ENCODE measurements around the gene OR52E6. TPM values are rescaled to one million over a fixed set of nuclear protein-coding genes. Genes with fewer than 3 reads are reported as not detected.

The OR52E6 gene
- total RNA-seq (2021; fragmentation: NEBNext Ultra II Directional; extraction: Animal tissue kit (Norgen Biotek cat#: 25700)) (not detected in 2 replicates), polyA plus RNA-seq (2011; rRNA removed) (0.14 TPM in 1 of 2 replicates, not detected in the other), polyA minus RNA-seq (2011; rRNA and poly(A)+ RNA removed) (1.1 and 1.6 TPM in 2 replicates)
- polyA plus RNA-seq (2011; cell fraction: cytosol; rRNA removed), result not detected
- 0.13 TPM for polyA plus RNA-seq (2011; cell fraction: nucleus; rRNA removed)
- polyA plus RNA-seq (2012, experiment 1 of 2), result not detected in 4 replicates
- not detected for polyA plus RNA-seq (2012, experiment 2 of 2)
- polyA plus RNA-seq (2013, experiment 1 of 2), result not detected
- polyA plus RNA-seq (2013, experiment 2 of 2), result not detected
- polyA minus RNA-seq (2011; cell fraction: cytosol; rRNA and poly(A)+ RNA removed), result not detected
- polyA minus RNA-seq (2011; cell fraction: nucleus; rRNA and poly(A)+ RNA removed), result 0.70 TPM
- long read RNA-seq, experiment 1, result 0 reads
- long read RNA-seq, experiment 2, result 0 reads

GRCh38 chr11:5841797-5842196, at the start of gene OR52E6:
Gene OR52E6 (minus strand): TSS chr11:5841897. CDS start chr11:5841897, 0 bp downstream.
- H3K36me3 ChIP-seq (ENCODE audit: control insufficient read depth in 2 of 4, insufficient read depth in 4 of 4, low read length in 3 of 4), result no peaks in the 10 kb centered on the region
- no peaks in the 10 kb centered on the region for H3K9me3 ChIP-seq (ENCODE audit: insufficient read depth in 2 of 2, low read depth in 1 of 2, low read length in 1 of 2)
- no peaks in the 10 kb centered on the region for H4K20me1 ChIP-seq (replicated peaks in 1 of 2; ENCODE audit: control insufficient read depth in 1 of 2, insufficient read depth in 2 of 2, low read length in 2 of 2)
- DNase-seq (ENCODE audit: low read depth in 1 of 2, low spot score in 2 of 2), result no peak
- H2AFZ ChIP-seq (ENCODE audit: low read length), result no peak within 1 kb of the TSS
- H2BK12ac ChIP-seq (ENCODE audit: low read depth, low read length), result no peak within 1 kb of the TSS
- H3K18ac ChIP-seq (ENCODE audit: extremely low read depth, low read length), result no peak within 1 kb of the TSS
- H2BK15ac ChIP-seq (ENCODE audit: low read length), result no peak within 1 kb of the TSS
- no peak within 1 kb of the TSS for H3K14ac ChIP-seq (ENCODE audit: insufficient read length)
- FAIRE-seq, result no peak
- no peak within 1 kb of the TSS for H3K9ac ChIP-seq (replicated peaks in 1 of 4; ENCODE audit: extremely low read depth in 1 of 4, low read depth in 3 of 4, low read length in 3 of 4)
- H3K27me3 ChIP-seq (replicated peaks in 1 of 4; ENCODE audit: control insufficient read depth in 3 of 4, extremely low read depth in 1 of 4, insufficient read depth in 3 of 4, low read length in 3 of 4), result no peaks in the 10 kb centered on the region
- H3K23me2 ChIP-seq (ENCODE audit: low read depth, low read length), result no peaks in the 10 kb centered on the region
- H2AK5ac ChIP-seq (ENCODE audit: low read depth, low read length), result no peak within 1 kb of the TSS
- H3K4me2 ChIP-seq (ENCODE audit: insufficient read depth in 1 of 2, low read depth in 2 of 2, low read length in 2 of 2), result no peak within 1 kb of the TSS
- no peak within 1 kb of the TSS for H4K8ac ChIP-seq (ENCODE audit: extremely low read depth, insufficient read depth, low read length)
- CTCF ChIA-PET (ENCODE audit: partially characterized antibody), result interaction anchor here (0.6 to 1.1 kb wide), 2 partner anchors 12 to 50 kb away, joined by 3 read pairs; no protein-coding TSS in a partner anchor
- TF ChIP-seq JUN (IDR thresholded peaks at IDR 0.05; ENCODE audit: low read depth, low read length), result no peak
- no peak for TF ChIP-seq EGR1 (IDR thresholded peaks at IDR 0.05; ENCODE audit: borderline replicate concordance, low read depth, low read length)
- no peak for TF ChIP-seq NANOG (IDR thresholded peaks at IDR 0.05; ENCODE audit: insufficient read depth, low read depth, low read length, poor library complexity, severe bottlenecking)
- no peak for TF ChIP-seq EZH2 (IDR thresholded peaks at IDR 0.05; ENCODE audit: low read depth, low read length, severe bottlenecking)
- no peak for TF ChIP-seq SP2 (IDR thresholded peaks at IDR 0.05; ENCODE audit: low read length)
- TF ChIP-seq MAFK (IDR thresholded peaks at IDR 0.05; ENCODE audit: low read depth, low read length), result no peak
- TF ChIP-seq ZNF274 (IDR thresholded peaks at IDR 0.05; ENCODE audit: borderline replicate concordance, extremely low read depth, low read length), result no peak
- H4K91ac ChIP-seq (replicated peaks; ENCODE audit: insufficient read length, low read length), result no peak within 1 kb of the TSS
- no peak within 1 kb of the TSS for H3K4ac ChIP-seq (replicated peaks; ENCODE audit: insufficient read length, low read depth, low read length)
- no peak within 1 kb of the TSS for H3K4me3 ChIP-seq (ENCODE audit: extremely low read depth in 1 of 4, insufficient read depth in 2 of 4, low read depth in 3 of 4, low read length in 4 of 4)
- H3K79me2 ChIP-seq (ENCODE audit: control insufficient read depth in 1 of 2, insufficient read depth in 2 of 2, low read length in 2 of 2), result no peaks in the 10 kb centered on the region
- H4K5ac ChIP-seq (ENCODE audit: insufficient read length, low read depth, low read length), result no peak within 1 kb of the TSS
- POLR2A ChIA-PET (ENCODE audit: partially characterized antibody), result no interaction called here
- WGBS, 2 experiments (ENCODE audit: extremely low coverage in 1 of 2, insufficient coverage in 1 of 2, insufficient read length in 1 of 2, insufficient replicate concordance in 2 of 2, low coverage in 1 of 2, low lambda C conversion rate in 2 of 2, missing lambda C conversion rate in 1 of 2), result 78% methylated on average over 1 of the region's 1 CpG; no CpG with 5 or more reads in 1 of the 2 experiments
- no peaks in the 10 kb centered on the region for H3K4me1 ChIP-seq (replicated peaks in 1 of 4; ENCODE audit: control insufficient read depth in 3 of 4, insufficient read depth in 4 of 4, low read length in 3 of 4)
- no peak within 1 kb of the TSS for H2BK20ac ChIP-seq (ENCODE audit: low read length)
- no peak within 1 kb of the TSS for H3K23ac ChIP-seq (ENCODE audit: insufficient read length)
- H3K79me1 ChIP-seq (ENCODE audit: low read depth, low read length), result no peaks in the 10 kb centered on the region
- no peak within 1 kb of the TSS for H3K56ac ChIP-seq (replicated peaks; ENCODE audit: insufficient read length, low read depth, low read length)
- H2BK5ac ChIP-seq (ENCODE audit: low read depth, low read length), result no peak within 1 kb of the TSS
- no peak within 1 kb of the TSS for H2BK120ac ChIP-seq (replicated peaks; ENCODE audit: low read depth, low read length)
- no peak within 1 kb of the TSS for H3K27ac ChIP-seq (ENCODE audit: low read depth, low read length)
